ENCODE results near the gene SPAG16.
"Not testable (repeated sequence)": the region's sequence is repeated elsewhere in the genome, so short reads cannot be mapped to it uniquely, and the experiment has no call there.

Gene SPAG16

DNA sequence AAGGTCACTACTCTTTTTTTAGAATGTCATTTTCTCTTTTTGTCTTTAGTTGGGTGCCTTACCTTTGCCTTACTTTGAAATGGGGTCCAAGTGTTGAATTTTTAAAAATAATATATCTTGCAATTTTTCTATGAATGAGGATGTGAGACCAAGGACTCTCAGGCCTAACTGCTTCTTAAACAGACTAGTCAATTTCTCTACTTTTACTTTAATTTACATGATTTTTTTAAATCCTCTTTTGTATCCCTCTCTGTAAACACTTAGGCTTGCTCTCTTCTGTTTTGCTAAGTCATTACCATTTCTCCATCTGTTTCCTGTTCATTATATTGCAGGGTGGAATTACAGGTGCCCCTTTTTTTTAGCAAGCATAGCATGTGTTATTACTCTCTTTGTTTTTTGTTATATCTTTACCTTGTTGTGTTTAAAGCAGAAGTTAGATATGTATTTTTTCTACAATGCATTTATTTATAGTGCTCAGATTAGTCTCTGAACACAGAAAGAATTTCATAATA lies 261.8 kb downstream of the SPAG16 start:
- DNase-seq (ENCODE audit: low spot score): no peak

DNA sequence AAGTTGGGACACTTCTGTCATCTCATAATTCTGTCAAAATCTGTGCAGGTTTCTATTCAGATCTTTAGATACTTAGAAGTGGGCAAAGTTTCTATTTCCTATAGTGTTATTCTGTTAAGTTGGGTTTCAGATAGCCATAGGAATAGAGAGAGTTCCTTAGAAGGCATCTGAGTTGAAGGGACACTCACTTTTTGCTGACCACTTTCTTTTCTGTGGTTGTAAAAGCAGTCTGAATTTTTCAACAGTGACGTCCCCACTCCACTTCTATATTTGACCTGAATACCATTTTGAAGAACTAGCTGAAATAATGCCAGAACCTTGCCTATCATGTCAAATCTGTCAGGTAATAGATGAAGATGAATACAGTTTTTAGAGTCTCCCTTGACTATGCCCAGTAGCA lies 267.3 kb downstream of the SPAG16 start:
- no peak for DNase-seq (ENCODE audit: low spot score)

DNA sequence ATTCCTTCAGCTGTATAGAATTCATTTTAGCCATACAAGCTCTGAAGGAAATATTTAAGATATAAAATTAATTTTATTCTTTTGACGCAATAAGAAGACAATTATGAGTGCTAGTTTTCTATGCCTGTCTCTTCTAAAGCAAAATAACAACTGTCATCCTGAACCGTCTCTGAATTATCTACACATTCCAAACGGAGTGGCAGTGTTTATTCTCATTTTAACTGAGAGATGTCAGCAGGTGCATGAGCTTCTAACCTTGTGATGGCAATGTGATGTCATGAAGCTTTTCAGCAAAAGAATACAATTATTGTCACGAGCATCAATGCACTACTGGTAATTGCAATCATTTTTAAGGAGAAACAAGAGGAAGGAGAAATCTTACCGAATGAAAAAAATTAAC lies 274.8 kb downstream of the SPAG16 start:
- no peak for DNase-seq (ENCODE audit: low spot score)

DNA sequence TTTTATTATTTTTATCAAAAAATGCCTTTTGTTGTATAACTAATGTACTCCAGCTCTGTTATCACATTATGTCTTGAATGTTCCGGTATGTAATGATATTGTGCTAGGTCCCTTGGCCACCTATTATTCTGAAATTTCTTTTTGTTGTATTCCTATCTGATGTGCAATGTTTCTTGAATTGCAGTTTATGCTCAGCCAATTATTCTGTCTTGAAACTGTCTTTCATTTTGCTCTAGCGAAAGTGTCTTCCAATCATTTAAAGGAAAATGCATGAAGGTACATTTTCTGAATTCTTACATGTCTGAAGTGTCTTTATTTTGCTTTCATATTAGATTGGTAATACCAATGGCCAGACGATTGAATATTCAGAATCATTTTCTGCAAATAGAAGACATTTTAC lies 277.5 kb downstream of the SPAG16 start:
- no peak for DNase-seq (ENCODE audit: low spot score)

DNA sequence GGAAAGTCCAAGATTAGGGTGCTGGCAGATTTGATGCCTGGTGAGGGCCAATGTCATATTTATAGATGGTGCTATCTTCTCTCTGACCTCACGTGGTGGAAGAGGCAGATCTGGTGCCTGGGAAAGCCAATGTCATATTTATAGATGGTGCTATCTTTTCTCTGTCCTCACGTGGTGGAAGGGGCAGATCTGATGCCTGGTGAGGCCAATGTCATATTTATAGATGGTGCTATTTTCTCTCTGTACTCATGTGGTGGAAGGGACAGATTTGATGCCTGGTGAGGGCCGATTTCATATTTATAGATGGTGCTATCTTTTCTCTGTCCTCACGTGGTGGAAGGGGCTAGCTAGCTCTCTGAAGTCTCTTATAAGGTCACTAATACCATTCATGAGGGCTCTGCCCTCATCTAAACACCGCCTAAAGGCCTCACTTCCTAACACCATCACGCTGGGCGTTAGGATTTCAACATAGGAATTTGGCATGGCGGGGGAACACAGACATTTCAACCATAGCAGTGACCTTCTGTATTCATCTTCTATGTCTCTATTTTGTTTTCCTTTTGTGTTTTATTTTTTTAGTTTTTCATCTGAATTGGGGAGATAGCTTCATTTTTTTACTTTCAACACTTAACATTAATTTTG lies 278.4 kb downstream of the SPAG16 start:
- DNase-seq (ENCODE audit: low spot score): no peak

DNA sequence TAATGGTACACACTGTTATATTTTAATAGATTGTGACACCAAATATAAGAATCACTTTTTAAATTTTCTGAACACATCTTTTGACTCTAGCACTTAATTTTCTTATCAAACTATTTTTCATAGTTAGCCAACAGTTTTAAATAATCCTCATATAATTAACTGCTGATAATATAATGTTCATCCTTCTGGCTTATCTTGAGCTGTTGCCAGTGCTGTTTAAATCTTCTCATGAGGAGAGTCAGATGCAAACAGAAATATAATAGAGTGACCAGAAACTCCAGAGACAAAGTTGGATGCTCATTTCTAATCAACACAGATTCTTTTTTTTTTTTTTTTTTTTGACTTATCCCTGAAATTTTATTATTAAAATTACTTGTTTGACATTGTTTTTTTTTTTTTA lies 282.6 kb downstream of the SPAG16 start:
- no peak for DNase-seq (ENCODE audit: low spot score)

DNA sequence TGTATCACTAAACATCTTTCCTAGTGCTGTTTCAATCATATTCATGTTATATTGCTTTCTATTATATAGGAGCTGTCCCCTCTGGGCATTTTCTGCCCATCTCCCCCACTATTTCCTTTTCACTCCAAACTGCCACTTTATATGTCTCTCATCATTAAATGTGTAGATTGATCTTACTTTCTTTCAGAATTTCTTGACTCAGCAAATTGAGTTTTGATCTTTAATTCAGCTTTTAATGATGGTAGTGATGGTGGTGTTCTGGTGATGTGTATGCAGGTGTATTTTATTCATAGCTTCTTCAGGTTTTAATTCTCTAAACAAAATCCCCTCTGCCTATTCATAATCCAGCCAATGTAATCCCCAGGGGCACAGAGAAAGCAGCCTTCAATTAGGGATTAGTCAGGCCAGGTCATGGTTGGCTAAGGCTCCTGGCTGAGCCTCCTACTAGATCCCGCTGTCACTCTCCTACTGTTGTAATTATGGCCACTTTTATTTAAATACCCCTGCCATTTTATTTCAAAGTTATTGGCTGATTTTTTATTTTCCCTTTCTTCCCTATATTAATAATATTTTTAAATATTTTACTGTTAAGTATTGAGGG lies 325.4 kb downstream of the SPAG16 start:
- no peak for DNase-seq (ENCODE audit: low spot score)

DNA sequence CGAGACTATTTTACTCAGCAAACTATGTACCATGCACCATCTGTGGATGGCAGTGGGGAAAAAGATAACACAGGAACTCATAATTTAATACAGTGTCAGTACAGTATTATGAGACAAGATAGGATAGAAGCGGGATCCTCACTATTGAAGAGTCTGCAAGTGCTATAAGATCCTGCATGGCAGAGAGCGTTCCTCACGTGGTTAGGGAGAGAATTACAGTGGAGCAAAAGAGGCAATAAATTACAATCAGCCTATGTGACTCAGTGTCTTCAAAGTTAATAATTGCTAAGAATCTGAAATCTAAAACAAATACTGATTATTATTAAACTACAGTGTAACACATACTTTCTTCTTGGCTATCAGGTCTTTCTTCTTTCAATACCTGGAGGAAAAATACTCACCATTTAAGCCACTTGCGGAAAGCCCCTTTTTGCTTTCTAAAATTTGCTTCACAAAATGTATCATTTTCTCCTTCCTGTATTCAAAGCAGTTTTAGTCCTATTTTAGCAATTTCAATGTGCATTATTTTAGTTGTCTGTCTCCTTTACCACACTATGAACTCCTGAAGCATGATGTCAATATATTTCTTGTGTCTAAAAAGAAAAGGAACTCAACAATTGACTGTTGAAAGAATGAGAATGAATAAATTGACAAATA lies 342.9 kb downstream of the SPAG16 start:
- no peak for DNase-seq (ENCODE audit: low spot score)

DNA sequence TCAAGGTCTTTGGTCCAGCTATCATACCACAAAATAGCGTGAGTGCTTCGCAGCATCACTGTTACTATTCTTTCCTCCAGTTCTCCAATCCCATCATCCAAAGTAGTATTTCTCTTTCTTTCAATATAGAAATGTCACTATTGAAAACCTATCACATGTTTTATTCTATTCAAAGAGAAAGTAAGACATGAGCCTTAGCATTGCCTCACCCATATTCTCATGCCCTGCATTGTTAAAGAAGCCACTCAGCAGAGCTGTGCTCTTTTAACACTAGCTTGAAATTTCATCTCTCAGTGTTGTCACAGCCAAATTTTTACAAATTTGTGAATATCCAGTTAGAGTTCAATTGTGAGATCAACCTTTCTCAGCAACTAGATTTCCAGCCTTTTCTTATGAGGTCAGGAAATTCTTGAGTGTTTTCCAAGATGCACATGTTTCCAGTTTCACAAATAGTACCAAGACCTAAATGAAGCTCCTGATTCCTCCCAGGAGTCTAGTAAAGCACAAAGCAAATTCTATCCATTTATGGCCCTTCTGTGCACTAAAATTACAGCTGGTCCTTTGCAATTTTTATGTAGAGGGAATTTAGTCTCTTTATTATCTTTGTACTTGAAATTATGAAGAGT lies 343.7 kb downstream of the SPAG16 start:
- DNase-seq (ENCODE audit: low spot score): no peak

DNA sequence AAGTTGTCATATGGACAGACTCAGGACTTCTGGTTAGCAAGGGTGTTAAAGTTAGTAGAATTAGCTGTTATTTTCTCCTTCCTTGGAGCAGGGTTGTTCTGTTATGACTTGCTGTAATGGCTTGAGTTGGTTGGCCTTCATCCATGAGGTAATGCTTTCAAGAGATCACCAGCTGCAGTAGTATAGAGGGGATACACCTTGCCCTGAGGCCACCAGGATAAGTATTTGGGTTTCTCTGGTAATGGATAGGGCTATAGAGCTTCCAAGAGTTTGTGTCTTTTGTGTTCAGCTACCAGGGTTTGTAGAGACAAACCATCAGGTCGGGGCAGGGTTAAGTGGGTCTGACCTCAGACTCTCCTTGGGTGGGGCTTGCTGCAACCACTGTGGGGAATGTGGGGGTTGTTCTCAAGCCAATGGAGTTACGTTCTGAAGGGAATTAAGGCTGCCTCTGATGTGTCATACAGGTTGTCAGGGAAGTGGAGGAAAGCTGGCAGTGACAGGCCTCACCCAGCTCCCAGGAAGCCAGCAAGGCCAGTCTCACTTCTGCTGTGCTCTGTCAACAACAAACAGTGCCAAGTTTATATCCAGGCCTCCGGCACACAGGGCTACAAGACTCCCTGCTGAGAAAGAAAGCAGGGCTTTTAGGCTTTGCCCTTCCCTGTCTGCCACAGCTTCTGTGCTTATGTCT lies 356.6 kb downstream of the SPAG16 start:
- DNase-seq (ENCODE audit: low spot score): no peak

DNA sequence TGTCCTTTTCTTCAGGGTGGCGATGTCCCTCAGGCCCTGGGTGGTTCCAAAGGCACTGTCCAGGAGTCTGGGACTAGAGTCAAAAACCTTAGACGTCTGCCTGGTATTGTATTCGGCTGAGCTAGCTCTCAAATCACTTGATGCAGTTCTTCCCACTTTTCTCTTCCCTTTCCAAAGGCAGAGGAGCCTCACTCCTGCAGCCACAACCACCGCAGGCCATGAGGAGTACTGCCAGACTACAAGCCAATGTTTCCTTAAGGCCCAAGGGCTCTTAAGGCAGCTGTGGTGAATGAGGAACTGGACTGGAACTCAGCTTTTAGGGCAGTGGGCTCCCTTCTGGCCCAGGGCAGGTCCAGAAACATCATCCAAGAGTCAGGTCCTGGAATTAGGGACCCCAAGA lies 360.7 kb downstream of the SPAG16 start:
- no peak for DNase-seq (ENCODE audit: low spot score)

DNA sequence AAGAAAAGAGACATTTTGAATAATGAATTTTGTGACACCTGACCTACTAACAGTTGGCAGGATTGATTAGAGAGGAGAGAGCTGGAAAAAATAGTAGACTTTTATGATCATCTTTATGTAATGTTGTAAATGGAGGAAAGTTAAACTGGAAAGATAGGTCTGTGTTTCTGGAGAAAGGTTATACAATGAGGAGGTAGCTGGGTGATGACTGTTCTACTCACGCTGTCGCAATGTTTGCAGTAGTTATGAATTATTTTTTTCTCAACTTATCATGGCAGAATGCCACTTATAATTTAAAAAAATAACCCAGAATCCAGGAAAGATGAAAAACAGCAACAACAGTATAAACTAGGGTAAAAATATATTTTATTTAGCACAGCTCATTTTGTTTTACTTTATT lies 364.9 kb downstream of the SPAG16 start:
- no peak for DNase-seq (ENCODE audit: low spot score)

DNA sequence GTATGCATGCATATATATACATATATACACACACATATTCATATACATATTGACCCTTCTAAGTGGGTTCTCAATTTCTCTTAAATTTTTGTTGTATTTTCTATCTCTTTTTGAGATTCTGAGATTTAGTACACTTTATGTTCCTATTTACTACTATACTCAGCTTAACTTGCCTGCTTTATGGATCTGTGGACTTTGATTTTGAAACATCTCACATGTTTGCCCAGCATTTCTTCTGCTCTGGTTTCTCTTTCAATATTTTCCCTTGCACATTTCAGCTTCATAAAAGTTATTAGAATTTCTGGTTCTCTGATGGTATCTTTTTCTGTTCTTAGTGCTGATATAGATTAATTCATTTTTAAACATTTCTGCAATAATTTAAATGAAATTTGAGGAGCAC lies 380.6 kb downstream of the SPAG16 start:
- no peak for DNase-seq (ENCODE audit: low spot score)

DNA sequence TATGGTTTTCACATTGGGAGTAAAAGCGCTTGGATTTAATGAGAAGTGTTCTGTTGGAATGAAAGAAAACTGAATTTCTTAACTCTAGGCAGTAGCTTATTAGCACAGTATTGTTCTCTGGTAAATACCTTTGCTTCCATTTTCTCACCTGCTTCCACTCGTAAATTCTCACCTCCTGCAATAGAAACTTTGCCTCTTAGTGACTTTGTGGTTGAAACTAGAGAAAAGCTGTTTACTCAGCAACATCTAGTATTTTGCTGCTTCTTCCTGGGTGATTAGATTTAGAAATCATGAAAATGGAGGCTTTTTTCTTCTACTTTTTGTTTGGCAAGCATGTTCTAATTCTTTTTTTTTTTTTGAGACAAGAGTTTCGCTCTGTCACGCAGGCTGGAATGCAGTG lies 385.4 kb downstream of the SPAG16 start:
- no peak for DNase-seq (ENCODE audit: low spot score)

DNA sequence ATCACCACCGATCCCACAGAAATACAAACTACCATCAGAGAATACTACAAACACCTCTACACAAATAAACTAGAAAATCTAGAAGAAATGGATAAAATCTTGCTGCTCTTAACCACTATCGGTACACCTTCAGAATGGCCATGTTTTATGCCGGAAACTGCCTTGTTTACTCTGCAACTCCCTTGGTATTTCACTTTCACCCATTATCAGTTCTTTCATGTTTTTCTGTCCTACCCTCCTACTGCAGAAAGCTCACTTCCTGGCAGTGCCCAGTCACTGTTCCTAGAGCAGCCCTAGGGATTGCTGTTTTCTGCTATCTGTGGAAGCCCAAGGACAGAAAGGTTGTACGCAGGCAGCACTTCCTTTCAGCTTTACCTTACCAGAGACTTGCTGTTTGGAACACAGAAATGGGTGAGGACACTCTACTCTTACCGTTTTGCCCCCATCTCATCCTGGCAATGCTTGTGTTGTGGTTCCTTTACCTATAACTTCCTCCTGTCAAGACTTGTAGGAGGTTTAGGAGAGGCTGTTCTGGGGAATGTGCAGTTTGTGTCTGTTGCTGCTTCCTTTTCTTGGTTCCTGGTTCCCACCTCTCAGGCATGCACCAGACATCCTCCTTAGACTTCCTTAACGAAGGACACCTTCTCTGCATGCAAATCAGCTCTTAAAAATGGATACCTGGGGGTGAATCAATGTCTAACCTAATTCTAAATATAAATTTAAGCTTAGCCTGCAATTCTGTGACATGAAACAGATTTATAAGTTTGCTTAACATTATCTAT lies 394.4 kb downstream of the SPAG16 start:
- DNase-seq (ENCODE audit: low spot score): no peak

DNA sequence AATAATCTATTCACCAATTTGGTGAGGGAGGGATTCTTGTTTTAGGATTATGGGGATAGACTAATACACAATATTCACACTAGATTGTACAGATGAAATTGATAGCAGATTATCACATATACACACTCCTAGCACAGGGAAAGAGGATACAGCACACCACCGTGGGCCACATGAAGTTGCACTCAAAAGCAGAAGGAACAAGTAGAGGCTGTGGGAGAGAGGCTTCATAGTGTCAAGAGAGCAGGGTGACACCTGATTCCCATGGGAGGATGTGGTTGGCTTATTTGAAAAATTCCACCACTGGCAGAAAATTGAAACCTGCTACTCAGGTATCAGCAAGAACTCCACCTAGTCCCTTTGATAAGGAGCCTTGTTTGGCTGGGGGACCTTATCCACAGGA lies 395.6 kb downstream of the SPAG16 start:
- DNase-seq (ENCODE audit: low spot score): no peak

DNA sequence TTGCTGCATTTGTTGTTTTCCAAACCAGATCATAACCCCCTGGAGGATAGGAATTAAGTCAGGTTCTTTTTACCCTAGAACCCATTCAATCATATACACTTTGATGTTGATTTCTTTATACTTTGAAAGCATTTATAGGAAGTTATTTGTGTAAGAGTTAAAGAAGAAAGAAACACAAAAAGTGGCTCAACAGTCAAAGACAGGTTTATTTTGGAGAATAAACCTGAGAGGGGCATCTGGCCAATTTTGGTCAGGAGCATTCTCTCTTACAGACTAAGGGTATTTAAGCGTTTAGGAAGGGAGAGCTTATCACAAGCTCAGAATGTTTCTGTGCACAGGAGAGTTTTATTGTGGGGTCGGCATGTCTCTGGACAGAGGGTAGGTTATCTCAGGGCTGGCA lies 398.0 kb downstream of the SPAG16 start:
- DNase-seq (ENCODE audit: low spot score): no peak

DNA sequence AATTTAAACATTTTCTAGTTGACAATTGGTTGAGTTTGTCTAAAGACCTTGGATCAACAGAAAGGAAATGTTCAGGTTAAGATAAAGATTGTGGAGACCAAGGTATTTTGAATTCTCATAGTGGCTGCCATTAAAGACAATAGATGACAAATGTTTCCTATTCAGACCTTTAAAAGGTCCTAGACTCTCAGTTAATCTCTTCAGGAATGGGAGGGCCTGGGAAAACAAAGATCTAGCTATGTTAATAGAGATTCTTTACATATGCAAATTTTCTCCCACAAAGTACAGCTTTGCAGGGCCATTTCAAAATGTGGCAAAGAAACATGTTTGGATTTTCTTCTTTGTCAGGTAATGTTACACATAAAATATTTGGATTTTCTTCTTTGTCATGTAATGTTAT lies 403.9 kb downstream of the SPAG16 start:
- DNase-seq (ENCODE audit: low spot score): no peak

DNA sequence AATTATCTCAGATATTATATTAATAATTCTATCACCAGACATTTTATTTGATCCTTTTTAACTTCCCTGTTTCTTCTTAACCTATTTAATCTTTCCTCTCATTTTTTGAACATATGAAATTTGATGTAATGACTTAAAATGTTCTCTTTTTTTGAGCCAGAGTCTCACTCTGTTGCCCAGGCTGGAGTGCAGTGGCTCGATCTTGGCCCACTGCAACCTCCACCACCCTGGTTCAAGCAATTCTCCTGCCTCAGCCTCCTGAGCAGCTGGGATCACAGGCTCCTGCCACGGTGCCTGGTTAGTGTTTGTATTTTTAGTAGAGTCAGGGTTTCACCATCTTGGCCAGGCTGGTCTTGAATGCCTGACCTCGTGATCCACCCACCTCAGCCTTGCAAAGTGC lies 404.6 kb downstream of the SPAG16 start:
- DNase-seq (ENCODE audit: low spot score): not testable (repeated sequence)

DNA sequence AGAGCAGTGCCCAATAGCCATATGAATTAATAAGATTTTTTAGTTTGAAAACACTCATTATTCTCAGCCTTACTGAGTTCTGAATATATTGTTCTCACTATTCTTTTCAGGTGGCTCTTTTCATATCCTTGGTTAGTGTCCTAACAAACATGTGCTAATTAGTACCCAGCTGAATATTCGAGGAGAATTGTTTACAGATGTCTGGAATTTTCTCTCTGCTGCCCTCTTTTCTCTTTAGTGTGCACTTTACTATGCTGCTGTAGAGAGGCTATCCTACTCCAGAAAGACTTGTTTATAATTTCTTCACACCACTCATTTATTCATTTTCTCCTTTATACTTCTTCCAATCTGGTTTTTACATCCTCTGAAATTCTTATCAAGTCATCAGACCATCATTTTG lies 405.3 kb downstream of the SPAG16 start:
- no peak for DNase-seq (ENCODE audit: low spot score)

DNA sequence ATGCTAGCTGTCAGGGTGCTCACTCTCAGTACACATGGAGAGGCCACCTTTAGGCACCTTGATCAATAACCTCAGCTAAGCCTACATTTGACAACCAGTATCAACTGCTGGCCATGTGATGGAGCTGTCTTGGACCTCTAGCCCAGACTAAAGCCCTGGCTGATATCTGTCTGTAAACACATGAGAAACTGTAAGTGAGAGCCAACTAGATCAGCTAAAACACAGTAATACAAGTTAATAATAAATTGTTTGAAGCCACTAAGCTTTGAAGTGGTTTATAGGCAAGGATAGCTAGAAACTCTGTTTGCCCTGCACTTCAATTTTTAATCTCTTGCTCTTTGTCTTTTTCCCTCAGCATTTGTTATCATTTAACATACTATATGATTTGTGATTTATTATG lies 407.1 kb downstream of the SPAG16 start:
- DNase-seq (ENCODE audit: low spot score): no peak

DNA sequence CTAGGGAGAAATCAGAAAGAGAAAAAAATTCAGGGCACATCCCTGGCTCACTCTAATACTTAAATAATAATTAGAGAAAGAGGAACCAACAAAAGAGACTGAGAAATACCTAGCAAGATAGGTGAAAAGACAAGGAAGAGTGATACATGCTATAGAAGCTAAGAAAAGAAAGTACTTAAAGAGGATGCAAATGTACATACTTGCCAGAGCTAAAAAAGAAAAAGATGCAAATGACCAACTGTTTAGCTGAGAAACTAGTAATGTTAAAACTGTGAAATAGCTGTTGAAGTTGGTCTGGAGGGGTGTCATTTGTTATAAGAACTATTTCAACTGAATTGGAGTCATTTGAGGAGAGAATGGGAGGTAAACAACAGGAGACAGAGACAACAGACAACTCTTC lies 412.2 kb downstream of the SPAG16 start:
- DNase-seq (ENCODE audit: low spot score): no peak

Measured in RKO (cell line).